Medulla oblongata (tissue), 1 donor: ENCODE results near the gene EMILIN2.
A peak's percentile ranks its signal among the peaks of the same experiment; 100 is the strongest.

Experiments used
- DNase-seq: peaks from one replicate; pipeline ENCODE4 v3.0.0-alpha.2; 2015; ENCODE audit errors: extremely low spot score

Gene EMILIN2

GRCh38 chr18:2954869-2955645, 108.3 kb downstream of the EMILIN2 start:
- no peak for DNase-seq

GRCh38 chr18:2956056-2956455, 109.2 kb downstream of the EMILIN2 start:
- DNase-seq = no peak

- DNase-seq = no peak
These were observed 112.1 kb downstream of the EMILIN2 start for GRCh38 chr18:2958819-2959298.

- DNase-seq = no peak
These were observed 112.5 kb downstream of the EMILIN2 start for GRCh38 chr18:2959341-2959740.

GRCh38 chr18:2960983-2961696, 114.3 kb downstream of the EMILIN2 start:
- DNase-seq = no peak

- peak; percentile 77 for DNase-seq
These were observed 115.0 kb downstream of the EMILIN2 start for GRCh38 chr18:2961821-2962220.

GRCh38 chr18:2963048-2963447, 116.2 kb downstream of the EMILIN2 start:
- DNase-seq = no peak

- no peak for DNase-seq
These were observed 117.7 kb downstream of the EMILIN2 start for GRCh38 chr18:2964361-2965010.
